HFF-Myc (cell line): ENCODE measurements around the gene NCKAP5.

Experiments used
- DNase-seq: peaks from one replicate; pipeline ENCODE4 v3.0.0-alpha.2; 2011; ENCODE audit warnings: low read depth; ENCODE audit errors: extremely low read depth
- H3K4me3 ChIP-seq: replicated peaks from 2 replicates; pipeline ENCODE4 v1.5.1; 2011; ENCODE audit warnings: low read depth, mild to moderate bottlenecking, control low read depth, low read length
- TF ChIP-seq, protein P1 (sequence below): IDR thresholded peaks from 2 replicates; pipeline ENCODE4 v1.5.1; 2012; ENCODE audit warnings: mild to moderate bottlenecking, low read depth, low read length, control low read depth; ENCODE audit errors: missing control alignments

Gene NCKAP5

DNA sequence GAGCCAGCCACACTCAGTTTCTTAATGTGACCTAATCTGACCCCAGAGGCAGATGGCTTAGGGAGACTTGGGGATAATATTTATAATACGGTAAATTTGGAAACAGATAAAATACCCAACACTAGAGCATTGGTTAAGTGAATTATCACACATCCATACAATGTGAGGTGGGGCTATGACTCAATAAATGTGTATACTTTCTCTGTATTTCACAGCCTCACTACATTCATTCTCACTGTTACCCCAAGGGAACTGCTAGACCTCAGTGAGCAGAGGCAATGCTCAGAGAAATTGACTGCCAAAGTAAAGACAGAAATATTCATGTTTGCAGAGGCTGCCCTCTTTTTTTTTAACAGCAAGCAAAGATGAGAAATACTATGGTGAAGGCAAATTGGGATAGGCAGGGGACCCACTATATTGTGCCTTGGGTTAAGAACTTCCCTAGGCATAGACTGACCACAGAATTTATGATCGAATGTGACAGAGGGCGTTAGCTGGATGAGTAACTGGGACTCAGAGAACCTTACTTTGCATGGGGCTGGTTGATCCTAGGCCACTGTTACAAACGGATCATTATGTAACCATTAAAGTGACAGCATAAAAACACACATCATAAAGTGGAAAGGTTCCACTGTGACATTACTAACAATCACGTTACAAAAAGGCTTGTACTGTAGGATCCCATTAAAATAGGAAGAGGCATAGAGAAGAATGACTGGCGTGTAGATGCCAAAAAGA, 652.3 kb downstream of the NCKAP5 start:
- TF ChIP-seq, protein P1, sequence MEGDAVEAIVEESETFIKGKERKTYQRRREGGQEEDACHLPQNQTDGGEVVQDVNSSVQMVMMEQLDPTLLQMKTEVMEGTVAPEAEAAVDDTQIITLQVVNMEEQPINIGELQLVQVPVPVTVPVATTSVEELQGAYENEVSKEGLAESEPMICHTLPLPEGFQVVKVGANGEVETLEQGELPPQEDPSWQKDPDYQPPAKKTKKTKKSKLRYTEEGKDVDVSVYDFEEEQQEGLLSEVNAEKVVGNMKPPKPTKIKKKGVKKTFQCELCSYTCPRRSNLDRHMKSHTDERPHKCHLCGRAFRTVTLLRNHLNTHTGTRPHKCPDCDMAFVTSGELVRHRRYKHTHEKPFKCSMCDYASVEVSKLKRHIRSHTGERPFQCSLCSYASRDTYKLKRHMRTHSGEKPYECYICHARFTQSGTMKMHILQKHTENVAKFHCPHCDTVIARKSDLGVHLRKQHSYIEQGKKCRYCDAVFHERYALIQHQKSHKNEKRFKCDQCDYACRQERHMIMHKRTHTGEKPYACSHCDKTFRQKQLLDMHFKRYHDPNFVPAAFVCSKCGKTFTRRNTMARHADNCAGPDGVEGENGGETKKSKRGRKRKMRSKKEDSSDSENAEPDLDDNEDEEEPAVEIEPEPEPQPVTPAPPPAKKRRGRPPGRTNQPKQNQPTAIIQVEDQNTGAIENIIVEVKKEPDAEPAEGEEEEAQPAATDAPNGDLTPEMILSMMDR, result no peak
- no peak for DNase-seq
- H3K4me3 ChIP-seq, result no peak overlapping the region

DNA sequence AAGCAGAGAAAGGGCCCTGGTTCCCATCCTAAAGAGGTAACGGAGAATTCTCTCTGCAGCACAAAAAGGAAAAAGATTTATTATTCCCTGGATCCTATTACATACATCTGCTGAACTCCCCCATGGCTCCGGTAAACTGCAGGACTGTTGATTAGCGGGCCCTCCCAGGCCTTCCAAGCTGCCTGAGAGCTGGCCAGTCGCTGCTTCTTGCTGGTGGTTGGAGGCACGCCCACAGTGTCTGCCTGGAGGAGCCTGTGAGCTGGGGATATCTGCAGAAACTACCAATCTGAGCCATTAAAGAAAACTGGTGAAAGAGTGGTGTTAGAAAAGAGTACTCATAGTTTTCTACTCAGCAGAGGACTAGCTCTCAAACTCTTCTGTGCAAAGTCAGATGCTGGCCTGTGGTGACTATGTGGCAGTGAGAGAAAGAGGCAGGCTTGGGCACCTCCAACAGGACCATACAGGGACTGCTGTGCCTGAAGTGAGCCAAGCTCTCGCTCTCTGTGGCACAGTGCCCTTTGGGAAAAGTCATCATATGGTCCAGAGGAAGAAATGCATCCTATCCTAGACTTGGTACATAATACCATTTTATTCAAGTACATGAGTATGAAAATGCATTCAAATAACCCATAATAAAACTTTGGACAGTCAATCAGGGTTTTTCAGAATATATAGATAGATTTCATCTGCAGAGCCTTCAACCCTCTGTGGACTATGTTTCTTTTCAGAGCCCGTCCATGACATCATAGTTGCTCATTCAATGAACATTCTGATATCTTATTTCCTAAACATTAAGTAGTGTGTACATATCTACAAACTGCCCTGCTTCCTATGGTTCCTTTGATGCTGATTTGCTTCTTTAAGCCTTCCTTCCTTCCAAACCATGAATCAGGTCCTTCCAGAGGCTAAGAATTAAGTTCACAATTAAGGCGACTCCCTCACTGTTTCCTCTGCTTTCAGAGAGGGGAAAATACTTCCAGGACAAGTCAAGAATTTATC, 656.2 kb downstream of the NCKAP5 start:
- no peak for DNase-seq
- H3K4me3 ChIP-seq, result no peak overlapping the region
- TF ChIP-seq, protein P1, result no peak

DNA sequence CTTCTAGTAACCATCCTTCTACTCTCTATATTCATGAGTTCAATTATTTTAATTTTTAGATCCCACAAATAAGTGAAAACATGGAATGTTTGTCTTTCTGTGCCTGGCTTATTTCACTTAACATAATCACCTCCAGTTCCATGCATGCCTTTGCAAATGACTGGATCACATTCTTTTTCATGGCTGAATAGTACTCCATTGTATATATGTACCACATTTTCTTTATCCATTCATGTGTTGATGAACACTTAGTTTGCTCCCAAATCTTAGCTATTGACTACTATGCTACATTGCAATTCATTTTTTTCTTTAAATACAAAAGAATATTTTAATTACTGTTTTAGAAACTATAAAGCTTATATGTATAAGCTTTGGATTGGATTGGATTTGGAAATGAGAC, 657.8 kb downstream of the NCKAP5 start:
- DNase-seq, result no peak
- no peak overlapping the region for H3K4me3 ChIP-seq
- TF ChIP-seq, protein P1, result no peak

DNA sequence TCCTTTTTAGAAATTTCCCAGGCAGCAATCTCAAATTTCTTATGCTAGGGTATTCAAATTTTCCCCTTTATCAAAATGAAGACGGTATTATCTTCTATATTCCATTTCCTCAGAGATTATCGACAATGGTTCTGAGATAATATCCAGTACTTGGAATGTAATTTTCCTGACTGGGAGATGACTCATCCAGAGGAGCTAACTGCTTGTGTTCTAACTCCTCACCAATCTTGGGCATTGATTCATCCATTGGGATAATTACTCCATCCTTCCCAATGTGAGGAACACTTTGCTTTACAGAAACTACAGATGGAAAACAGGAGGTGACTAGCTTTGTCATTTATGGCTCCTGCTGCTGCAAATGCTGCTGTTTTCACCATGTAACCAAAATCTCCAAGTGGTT, 658.8 kb downstream of the NCKAP5 start:
- TF ChIP-seq, protein P1, result no peak

DNA sequence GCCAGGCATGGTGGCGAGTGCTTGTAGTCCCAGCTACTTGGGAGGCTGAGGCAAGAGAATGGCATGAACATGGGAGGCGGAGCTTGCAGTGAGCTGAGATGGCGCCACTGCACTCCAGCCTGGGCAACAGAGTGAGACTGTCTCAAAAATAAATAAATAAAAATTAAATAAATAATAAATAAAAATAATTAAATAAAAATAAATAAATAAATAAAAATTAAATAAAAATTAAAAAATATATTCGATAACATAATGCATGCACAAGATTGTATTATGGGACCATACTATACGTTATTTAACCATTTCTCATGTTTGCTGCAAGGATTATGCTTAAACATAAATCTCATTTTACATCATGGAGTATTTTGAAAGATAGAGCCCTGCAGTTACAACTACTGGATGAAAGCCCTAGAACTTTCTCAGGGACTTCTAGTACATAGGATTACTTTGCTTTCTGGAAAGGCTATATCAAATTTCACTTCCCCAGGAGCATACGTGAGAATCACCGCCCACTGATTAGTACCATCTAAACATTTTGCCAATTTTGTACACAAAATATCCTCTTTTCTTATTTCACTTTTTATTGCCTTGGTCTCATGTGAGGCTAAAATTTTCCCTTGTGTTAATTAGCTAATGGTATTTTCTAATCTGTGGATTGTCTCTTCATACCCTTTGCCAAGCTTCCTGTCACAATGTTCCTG, 664.0 kb downstream of the NCKAP5 start:
- no peak overlapping the region for H3K4me3 ChIP-seq
- TF ChIP-seq, protein P1, result no peak
- no peak for DNase-seq

More for the DNA sequence above, 658.8 kb downstream of the NCKAP5 start:
- H3K4me3 ChIP-seq, result no peak overlapping the region
- no peak for DNase-seq

DNA sequence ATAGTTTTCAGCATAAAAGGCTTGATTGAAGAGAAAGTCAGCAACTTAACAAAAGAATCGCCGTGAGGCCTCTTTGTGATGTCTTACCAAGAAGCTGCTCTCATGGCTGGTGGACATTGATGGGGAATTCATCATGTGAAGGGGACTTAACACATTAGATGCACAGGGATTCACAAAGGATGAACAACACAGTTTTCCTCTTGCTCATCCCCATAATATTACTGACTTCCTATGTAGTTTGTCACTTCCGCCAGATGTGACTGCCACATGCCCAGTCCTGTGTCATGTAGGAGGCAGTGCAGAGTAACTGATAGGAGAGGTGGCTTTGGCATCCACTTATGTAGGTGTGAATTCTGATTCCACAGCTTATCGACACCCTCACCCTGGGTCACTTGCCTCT, 665.6 kb downstream of the NCKAP5 start:
- H3K4me3 ChIP-seq, result no peak overlapping the region
- DNase-seq, result no peak
- TF ChIP-seq, protein P1, result no peak
